ENCODE data around the gene MIS18BP1. TPM values are rescaled to one million over a fixed set of nuclear protein-coding genes. Genes with fewer than 3 reads are reported as not detected.

Gene MIS18BP1
- total RNA-seq, 2 experiments from 2014 or later = 67.0 to 88.4 TPM

- Mint-ChIP-seq H3K27me3 (peaks cover 5% of the 10 kb centered on the region), H3K4me1 (no peaks in the 10 kb centered on the region), H3K4me3 (no peak overlapping the region), H3K27ac (no peak overlapping the region), H3K9me3 (ENCODE audit: low read depth) (peaks cover 23% of the 10 kb centered on the region), H3K36me3 (ENCODE audit: low read depth) (peaks cover 7% of the 10 kb centered on the region)
- intact Hi-C loops (cut with DNase I, micrococcal nuclease) = no loop called here
- no peak for DNase-seq
- ChIA-PET CTCF (no interaction called here), POLR2A (no interaction called here)
- ATAC-seq = no peak
These were observed 8.2 kb upstream of the MIS18BP1 start for GRCh38 chr14:45261209-45261608.

- DNase-seq (no peak), ATAC-seq (no peak)
- Mint-ChIP-seq H3K36me3 (ENCODE audit: low read depth) (peaks cover 7% of the 10 kb centered on the region), H3K4me1 (no peaks in the 10 kb centered on the region), H3K27me3 (peaks cover 2% of the 10 kb centered on the region), H3K9me3 (ENCODE audit: low read depth) (peaks cover 23% of the 10 kb centered on the region), H3K27ac (no peak overlapping the region), H3K4me3 (no peak overlapping the region)
- intact Hi-C loops (cut with DNase I, micrococcal nuclease) = no loop called here
- ChIA-PET CTCF (interaction anchor here (4.2 kb wide), 1 partner anchor 9 kb away, joined by 20 read pairs; no protein-coding TSS in a partner anchor), POLR2A (no interaction called here)
These were observed 5.8 kb upstream of the MIS18BP1 start for GRCh38 chr14:45258805-45259204.

DNA sequence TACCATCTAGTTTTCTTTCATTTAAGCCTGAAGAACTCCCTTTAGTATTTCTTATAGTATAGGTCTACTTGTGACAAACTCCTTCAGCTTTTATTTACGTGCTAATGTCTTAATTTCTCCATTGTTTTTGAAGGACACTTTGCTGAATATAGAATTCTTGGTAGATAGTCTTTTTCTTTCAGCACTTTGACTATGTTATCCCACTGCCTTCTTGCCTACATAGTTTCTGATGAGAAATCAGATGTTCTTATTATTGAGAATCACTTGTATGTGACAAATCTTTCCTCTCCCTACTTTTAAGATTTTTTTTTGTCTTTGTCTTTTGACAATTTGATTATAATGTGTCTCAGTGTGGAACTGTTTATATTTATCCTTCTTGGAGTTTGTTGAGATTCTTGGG lies 5.1 kb upstream of the MIS18BP1 start:
- no peak for ATAC-seq
- Mint-ChIP-seq H3K9me3 (ENCODE audit: low read depth) (peaks cover 23% of the 10 kb centered on the region), H3K4me3 (no peak overlapping the region), H3K27ac (no peak overlapping the region), H3K4me1 (peaks cover 3% of the 10 kb centered on the region), H3K27me3 (peaks cover 2% of the 10 kb centered on the region), H3K36me3 (ENCODE audit: low read depth) (peaks cover 7% of the 10 kb centered on the region)
- CTCF ChIA-PET = interaction anchor here (1.0 to 4.2 kb wide), 2 partner anchors 9 to 10 kb away, joined by 3 to 20 read pairs; no protein-coding TSS in a partner anchor
- POLR2A ChIA-PET = no interaction called here
- intact Hi-C loops (cut with DNase I, micrococcal nuclease) = no loop called here
- no peak for DNase-seq

GRCh38 chr14:45254771-45255170 lies 1.8 kb upstream of the MIS18BP1 start:
- no peaks in the 10 kb centered on the region for H3K27me3 Mint-ChIP-seq
- intact Hi-C loops (cut with DNase I, micrococcal nuclease) = loop anchor here in 1 of 2 experiments (5.0 kb wide), 1 partner anchor 342 kb away; no protein-coding TSS in a partner anchor
- ChIA-PET POLR2A (no interaction called here), CTCF (interaction anchor here (0.6 kb wide), 2 partner anchors 23 to 118 kb away, joined by 3 read pairs; no protein-coding TSS in a partner anchor)
- H3K27ac Mint-ChIP-seq = no peak overlapping the region
- peaks cover 19% of the 10 kb centered on the region for H3K9me3 Mint-ChIP-seq (ENCODE audit: low read depth)
- ATAC-seq (no peak), DNase-seq (no peak)
- peaks cover 15% of the 10 kb centered on the region for H3K36me3 Mint-ChIP-seq (ENCODE audit: low read depth)
- peaks cover 23% of the 10 kb centered on the region for H3K4me1 Mint-ChIP-seq
- H3K4me3 Mint-ChIP-seq = peak overlapping the region; percentile 84

GRCh38 chr14:45253754-45254310 lies 830 bp upstream of the MIS18BP1 start:
- Mint-ChIP-seq H3K9me3 (ENCODE audit: low read depth) (peaks cover 15% of the 10 kb centered on the region), H3K36me3 (ENCODE audit: low read depth) (peaks cover 11% of the 10 kb centered on the region), H3K27ac (peak overlapping the region; percentile 97), H3K27me3 (no peaks in the 10 kb centered on the region), H3K4me3 (peak overlapping the region; percentile 84), H3K4me1 (peaks cover 23% of the 10 kb centered on the region)
- POLR2A ChIA-PET = interaction anchor here (0.9 kb wide), 1 partner anchor 357 kb away, joined by 5 read pairs; a partner anchor contains a TSS
- no peak for ATAC-seq
- DNase-seq = peak; percentile 20
- CTCF ChIA-PET = interaction anchor here (0.6 to 1.3 kb wide), 8 partner anchors 13 to 357 kb away, joined by 3 to 6 read pairs (median 3); partner anchors contain the start of genes FANCM and TOGARAM1
- intact Hi-C loops (cut with DNase I, micrococcal nuclease) = loop anchor here (1.0 to 5.0 kb wide), 7 partner anchors 120 to 357 kb away; partner anchors contain the start of genes FKBP3 (in 2 of the 2), PRPF39 (in 2 of the 2), KLHL28 (in 1 of the 2) and TOGARAM1 (in 1 of the 2)

- ATAC-seq (no peak), DNase-seq (peak; percentile 44)
- peaks cover 3% of the 10 kb centered on the region for H3K9me3 Mint-ChIP-seq (ENCODE audit: low read depth)
- intact Hi-C loops (cut with DNase I, micrococcal nuclease) = loop anchor here (1.0 to 5.0 kb wide), 7 partner anchors 118 to 355 kb away; partner anchors contain the start of genes FKBP3 (in 2 of the 2), PRPF39 (in 2 of the 2), KLHL28 (in 1 of the 2) and TOGARAM1 (in 1 of the 2)
- ChIA-PET CTCF (interaction anchor here (0.5 to 1.1 kb wide), 4 partner anchors 11 to 404 kb away, joined by 3 to 4 read pairs (median 3); partner anchors contain the start of gene TOGARAM1), POLR2A (interaction anchor here (0.9 kb wide), 1 partner anchor 356 kb away, joined by 5 read pairs; a partner anchor contains a TSS)
- no peaks in the 10 kb centered on the region for H3K27me3 Mint-ChIP-seq
- peak overlapping the region; percentile 84 for H3K4me3 Mint-ChIP-seq
- H3K27ac Mint-ChIP-seq = peak overlapping the region; percentile 97
- peaks cover 8% of the 10 kb centered on the region for H3K36me3 Mint-ChIP-seq (ENCODE audit: low read depth)
- H3K4me1 Mint-ChIP-seq = peaks cover 23% of the 10 kb centered on the region
These were observed 484 bp downstream of the MIS18BP1 start for GRCh38 chr14:45252366-45253069.

GRCh38 chr14:45251912-45252311 lies 1.1 kb downstream of the MIS18BP1 start:
- Mint-ChIP-seq H3K9me3 (ENCODE audit: low read depth) (no peaks in the 10 kb centered on the region), H3K4me3 (peak overlapping the region; percentile 84), H3K27me3 (no peaks in the 10 kb centered on the region), H3K27ac (peak overlapping the region; percentile 79), H3K4me1 (peaks cover 23% of the 10 kb centered on the region), H3K36me3 (ENCODE audit: low read depth) (peaks cover 8% of the 10 kb centered on the region)
- ChIA-PET CTCF (interaction anchor here (0.5 to 0.6 kb wide), 2 partner anchors 17 to 136 kb away, joined by 3 to 4 read pairs; no protein-coding TSS in a partner anchor), POLR2A (no interaction called here)
- intact Hi-C loops (cut with DNase I, micrococcal nuclease) = loop anchor here (2.0 to 5.0 kb wide), 3 partner anchors 167 to 340 kb away; partner anchors contain the start of genes KLHL28 (in 1 of the 2) and PRPF39 (in 1 of the 2)
- ATAC-seq (no peak), DNase-seq (no peak)

GRCh38 chr14:45249856-45250575 lies 3.0 kb downstream of the MIS18BP1 start:
- Mint-ChIP-seq H3K9me3 (ENCODE audit: low read depth) (no peaks in the 10 kb centered on the region), H3K27ac (peak overlapping the region; percentile 5), H3K4me1 (peaks cover 23% of the 10 kb centered on the region), H3K4me3 (peak overlapping the region; percentile 11), H3K27me3 (no peaks in the 10 kb centered on the region), H3K36me3 (ENCODE audit: low read depth) (peaks cover 8% of the 10 kb centered on the region)
- no peak for ATAC-seq
- intact Hi-C loops (cut with DNase I, micrococcal nuclease) = loop anchor here in 1 of 2 experiments (5.0 kb wide), 1 partner anchor 338 kb away; no protein-coding TSS in a partner anchor
- ChIA-PET CTCF (interaction anchor here (0.8 to 1.2 kb wide), 2 partner anchors 7 to 19 kb away, joined by 3 read pairs; no protein-coding TSS in a partner anchor), POLR2A (interaction anchor here (0.6 kb wide), 1 partner anchor 12 kb away, joined by 4 read pairs; no protein-coding TSS in a partner anchor)
- DNase-seq = no peak

DNA sequence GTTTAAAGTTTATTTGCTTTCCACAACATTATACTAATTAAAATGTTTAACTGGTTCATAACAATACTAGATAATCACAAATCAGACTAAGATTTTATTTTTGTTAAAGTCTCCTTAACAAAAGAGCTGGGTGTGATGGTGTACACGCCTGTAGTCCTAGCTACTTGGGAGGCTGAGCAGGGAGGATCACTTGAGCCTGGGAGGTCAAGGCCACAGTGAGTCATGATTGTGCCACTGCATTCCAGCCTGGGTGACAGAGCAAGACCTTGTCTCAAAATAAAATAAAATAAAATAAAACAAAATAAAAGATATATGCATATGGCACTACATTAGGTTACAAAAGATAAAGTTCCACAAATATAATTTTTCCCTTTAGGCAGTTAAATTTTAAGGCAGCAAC lies 5.6 kb downstream of the MIS18BP1 start:
- no peak overlapping the region for H3K4me3 Mint-ChIP-seq
- POLR2A ChIA-PET = no interaction called here
- CTCF ChIA-PET = interaction anchor here (0.6 kb wide), 1 partner anchor 903 kb away, joined by 3 read pairs; no protein-coding TSS in a partner anchor

DNA sequence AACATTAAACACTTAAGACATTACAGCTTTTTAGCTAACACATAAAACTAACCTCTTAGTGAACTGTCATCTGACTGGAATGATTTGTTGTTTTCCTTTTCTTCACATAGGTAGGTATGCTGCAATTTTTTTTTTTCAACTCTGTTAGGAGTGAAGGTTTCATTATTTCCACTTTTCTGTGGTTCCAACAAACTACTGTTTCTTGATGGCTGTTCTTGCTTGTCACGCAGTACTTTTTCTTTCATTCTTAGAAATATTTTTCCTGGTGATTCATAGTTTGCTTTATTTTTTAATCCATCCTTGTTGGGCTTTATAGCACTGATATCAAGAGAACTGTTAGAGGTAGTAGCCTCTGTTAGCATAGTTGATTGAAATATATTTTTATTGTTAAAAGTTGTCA lies 6.3 kb downstream of the MIS18BP1 start:
- peaks cover 17% of the 10 kb centered on the region for H3K36me3 Mint-ChIP-seq (ENCODE audit: low read depth)

More for the DNA sequence above, 5.6 kb downstream of the MIS18BP1 start:
- H3K27ac Mint-ChIP-seq = no peak overlapping the region
- peaks cover 10% of the 10 kb centered on the region for H3K36me3 Mint-ChIP-seq (ENCODE audit: low read depth)
- intact Hi-C loops (cut with DNase I, micrococcal nuclease) = no loop called here
- peaks cover 21% of the 10 kb centered on the region for H3K4me1 Mint-ChIP-seq
- H3K27me3 Mint-ChIP-seq = no peaks in the 10 kb centered on the region
- DNase-seq (no peak), ATAC-seq (no peak)
- H3K9me3 Mint-ChIP-seq (ENCODE audit: low read depth) = no peaks in the 10 kb centered on the region

More for the DNA sequence above, 6.3 kb downstream of the MIS18BP1 start:
- intact Hi-C loops (cut with DNase I, micrococcal nuclease) = loop anchor here in 1 of 2 experiments (1.0 kb wide), 1 partner anchor 132 kb away; no protein-coding TSS in a partner anchor
- no peak for DNase-seq
- ChIA-PET POLR2A (no interaction called here), CTCF (interaction anchor here (0.7 to 1.0 kb wide), 2 partner anchors 24 to 360 kb away, joined by 3 to 4 read pairs; no protein-coding TSS in a partner anchor)
- H3K4me1 Mint-ChIP-seq = peaks cover 19% of the 10 kb centered on the region
- ATAC-seq = peak; percentile 87
- H3K27me3 Mint-ChIP-seq = no peaks in the 10 kb centered on the region
- no peaks in the 10 kb centered on the region for H3K9me3 Mint-ChIP-seq (ENCODE audit: low read depth)
- H3K27ac Mint-ChIP-seq = no peak overlapping the region
- H3K4me3 Mint-ChIP-seq = no peak overlapping the region
